HG02678 (cell line): ENCODE measurements around the gene REP15.

Experiments used
- ATAC-seq: cut with Tn5 transposase; IDR thresholded peaks from one replicate; pipeline ENCODE4 v1.9.1; 2021; ENCODE audit warnings: mild to moderate bottlenecking, moderate library complexity; ENCODE audit not compliant: unreplicated experiment

REP15 gene, protein sequence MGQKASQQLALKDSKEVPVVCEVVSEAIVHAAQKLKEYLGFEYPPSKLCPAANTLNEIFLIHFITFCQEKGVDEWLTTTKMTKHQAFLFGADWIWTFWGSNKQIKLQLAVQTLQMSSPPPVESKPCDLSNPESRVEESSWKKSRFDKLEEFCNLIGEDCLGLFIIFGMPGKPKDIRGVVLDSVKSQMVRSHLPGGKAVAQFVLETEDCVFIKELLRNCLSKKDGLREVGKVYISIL

DNA sequence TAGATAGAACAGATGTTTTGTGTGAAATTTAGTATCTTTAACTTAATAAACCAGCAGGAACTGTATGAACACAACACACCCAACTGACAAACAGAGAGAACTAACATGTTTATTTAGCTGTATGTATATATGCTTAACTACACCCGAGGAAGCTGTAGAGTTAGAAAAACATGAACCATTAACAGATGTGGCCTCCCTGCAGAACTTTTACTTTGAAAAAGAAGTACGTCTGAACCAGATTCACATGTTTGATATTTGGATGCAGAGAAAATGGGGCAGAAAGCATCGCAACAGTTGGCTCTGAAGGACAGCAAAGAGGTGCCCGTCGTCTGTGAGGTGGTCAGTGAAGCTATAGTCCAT, at the start of gene REP15:
Gene REP15, plus strand, starts transcription at position 155 of the 360 bp plus-strand sequence. Its CDS starts 116 bp downstream, at position 271.
- ATAC-seq, result no peak

DNA sequence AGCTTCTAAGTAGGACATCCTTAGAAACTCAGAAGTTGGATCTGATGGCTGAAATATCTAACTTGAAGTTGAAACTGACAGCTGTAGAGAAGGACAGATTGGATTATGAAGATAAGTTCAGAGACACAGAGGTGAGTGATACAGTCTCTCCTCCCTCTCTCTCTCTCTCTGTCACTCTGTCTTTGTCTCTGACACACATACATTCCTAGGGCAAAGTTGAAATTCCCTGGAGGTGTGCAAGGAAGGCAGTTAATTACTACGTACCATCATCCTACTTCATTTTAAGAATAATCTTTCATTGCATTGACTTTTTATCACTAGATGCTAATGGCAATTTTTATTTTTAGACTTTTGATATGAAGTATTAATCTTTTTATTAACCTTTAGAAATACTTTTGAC, 46.2 kb upstream of the REP15 start:
- no peak for ATAC-seq

- ATAC-seq, result no peak
Measured at GRCh38 chr12:27651201-27651600, 45.0 kb upstream of the REP15 start.

GRCh38 chr12:27652174-27652763, 44.0 kb upstream of the REP15 start:
- no peak for ATAC-seq

- peak; percentile 57 for ATAC-seq
Measured at GRCh38 chr12:27653661-27654060, 42.6 kb upstream of the REP15 start.

GRCh38 chr12:27655476-27655875, 40.8 kb upstream of the REP15 start:
- peak; percentile 49 for ATAC-seq

DNA sequence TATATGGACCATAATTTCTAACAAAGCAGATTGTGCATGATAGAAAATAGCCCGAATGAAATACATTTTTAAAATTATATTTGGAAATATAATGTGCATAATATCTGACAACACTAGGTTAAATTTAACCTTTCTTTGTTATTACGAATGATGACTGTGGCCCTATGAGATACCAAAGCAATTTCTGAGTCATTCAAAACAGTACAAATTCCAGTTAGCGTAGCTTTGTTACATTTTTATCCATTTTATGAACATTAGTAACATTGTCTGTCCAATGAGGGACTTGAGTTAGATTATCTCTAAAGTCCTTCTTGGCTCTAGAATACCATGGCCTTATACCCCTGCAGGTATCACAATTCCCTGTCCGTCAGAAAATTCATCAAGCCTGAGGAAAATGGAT, 39.0 kb upstream of the REP15 start:
- no peak for ATAC-seq

GRCh38 chr12:27665704-27666103, 30.5 kb upstream of the REP15 start:
- no peak for ATAC-seq

- ATAC-seq, result no peak
Measured at GRCh38 chr12:27666510-27666909, 29.7 kb upstream of the REP15 start.

DNA sequence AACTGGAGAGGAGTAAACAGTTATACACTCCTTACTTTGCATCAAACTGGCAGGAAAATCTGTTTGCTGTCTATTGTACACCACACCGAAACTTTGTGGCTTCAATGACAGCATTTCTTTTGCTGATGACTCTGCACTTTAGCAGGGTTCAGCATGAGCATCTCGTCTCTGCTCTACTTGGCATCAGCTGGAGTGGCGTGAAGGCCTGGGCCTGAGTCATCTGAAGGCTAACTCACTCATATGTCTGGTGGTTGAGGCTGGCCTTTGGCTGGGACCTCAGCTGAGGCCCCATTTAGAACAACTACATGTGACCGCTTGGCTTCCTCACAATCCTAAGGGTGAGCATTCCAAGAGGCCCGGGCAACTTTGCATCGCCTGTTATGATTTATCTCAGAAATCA, 28.7 kb upstream of the REP15 start:
- ATAC-seq, result no peak

- no peak for ATAC-seq
Measured at GRCh38 chr12:27672051-27672450, 24.2 kb upstream of the REP15 start.

DNA sequence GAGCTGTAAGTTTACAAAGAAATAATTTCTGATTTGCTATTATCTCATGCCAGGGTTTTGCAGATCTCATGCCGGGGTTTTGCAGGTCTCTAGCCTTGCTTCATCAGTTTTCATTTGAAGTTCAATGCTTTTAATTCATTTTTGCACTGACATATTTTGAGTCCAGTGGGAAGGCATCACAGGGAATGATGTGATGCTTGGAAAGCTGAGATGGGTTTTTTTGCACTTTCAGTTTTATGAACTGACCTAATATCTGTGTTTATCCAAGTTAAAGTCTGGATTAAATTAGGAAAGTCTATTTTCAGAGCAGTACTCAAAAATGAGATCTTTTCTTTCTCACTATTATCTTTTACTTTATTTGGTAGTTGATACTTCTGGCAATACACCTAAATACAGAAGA, 23.6 kb upstream of the REP15 start:
- ATAC-seq, result no peak

- no peak for ATAC-seq
Measured at GRCh38 chr12:27673101-27673718, 23.0 kb upstream of the REP15 start.

DNA sequence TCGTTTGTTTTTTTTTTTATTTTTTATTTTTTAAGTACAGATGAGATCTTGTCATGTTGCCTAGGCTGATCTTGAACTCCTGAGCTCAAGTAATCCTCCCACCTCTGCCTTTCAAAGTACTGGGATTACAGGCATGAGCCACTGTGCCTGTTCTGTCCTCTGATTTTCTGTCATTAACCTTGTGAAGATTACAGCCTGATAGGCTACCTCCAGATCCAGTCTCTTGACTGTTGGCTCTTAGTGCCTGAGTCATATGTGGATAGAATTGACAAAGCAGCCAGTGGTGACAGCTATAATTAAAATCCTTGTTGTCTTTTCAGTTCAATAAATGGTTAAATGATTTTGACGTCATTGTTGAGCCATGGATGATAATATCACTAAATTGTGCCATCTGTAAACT, 21.3 kb upstream of the REP15 start:
- ATAC-seq, result no peak

DNA sequence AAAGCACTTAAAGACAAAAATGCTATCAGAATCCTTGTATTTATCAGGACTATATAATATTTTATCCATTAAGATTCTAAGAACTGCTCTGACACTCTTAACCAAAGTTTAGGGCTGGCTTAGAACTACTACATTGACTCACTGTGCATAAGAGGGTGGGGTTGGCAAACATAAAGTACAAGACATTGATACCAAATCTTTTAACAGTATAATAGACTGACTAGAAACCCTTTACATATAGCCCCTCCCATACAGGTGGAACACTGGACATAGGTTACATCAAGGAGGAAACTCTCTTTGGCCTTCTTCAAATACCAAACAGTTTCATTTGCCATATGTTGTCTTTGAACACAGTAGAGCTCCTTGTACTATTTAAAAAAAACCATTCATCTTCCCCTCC, 15.6 kb upstream of the REP15 start:
- no peak for ATAC-seq

DNA sequence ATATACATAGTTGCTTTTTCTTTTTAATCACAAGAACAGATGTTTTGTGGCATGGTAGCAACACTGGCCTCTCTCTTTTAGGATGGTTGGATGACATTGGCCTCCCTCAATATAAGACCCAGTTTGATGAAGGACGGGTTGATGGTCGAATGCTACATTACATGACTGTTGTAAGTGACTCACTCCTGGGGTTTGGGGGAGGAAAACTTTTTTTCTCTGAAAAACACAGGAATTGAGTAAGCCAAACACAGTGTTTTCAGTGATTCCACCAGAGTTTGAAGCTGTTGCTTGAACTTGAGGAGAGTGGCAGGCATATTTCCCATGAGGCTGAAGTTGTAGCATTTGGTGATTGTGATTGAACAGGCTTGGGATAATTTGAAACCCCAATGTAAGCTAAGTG, 13.7 kb upstream of the REP15 start:
- no peak for ATAC-seq

GRCh38 chr12:27685274-27685673, 11.0 kb upstream of the REP15 start:
- no peak for ATAC-seq

GRCh38 chr12:27686147-27686546, 10.1 kb upstream of the REP15 start:
- no peak for ATAC-seq

DNA sequence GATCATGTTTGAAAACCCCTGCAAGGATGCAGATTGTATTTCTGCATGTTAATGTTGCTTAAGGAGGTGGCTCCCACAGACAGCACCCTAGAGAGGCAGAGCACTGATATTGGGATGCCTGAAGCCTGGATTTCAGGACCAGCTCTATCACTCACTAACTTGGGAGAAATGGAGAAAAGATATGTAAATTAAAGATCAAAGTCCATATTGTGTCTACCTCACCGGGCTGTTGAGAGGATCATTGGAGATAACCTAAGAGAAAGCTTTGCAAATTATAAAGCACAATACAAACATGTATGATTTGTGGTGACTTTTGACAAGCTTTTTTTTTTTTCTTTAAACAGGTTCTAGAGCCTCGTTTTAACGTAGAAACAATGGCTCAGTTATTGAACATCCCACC, 7.6 kb upstream of the REP15 start:
- no peak for ATAC-seq

GRCh38 chr12:27689558-27690180, 6.6 kb upstream of the REP15 start:
- no peak for ATAC-seq

DNA sequence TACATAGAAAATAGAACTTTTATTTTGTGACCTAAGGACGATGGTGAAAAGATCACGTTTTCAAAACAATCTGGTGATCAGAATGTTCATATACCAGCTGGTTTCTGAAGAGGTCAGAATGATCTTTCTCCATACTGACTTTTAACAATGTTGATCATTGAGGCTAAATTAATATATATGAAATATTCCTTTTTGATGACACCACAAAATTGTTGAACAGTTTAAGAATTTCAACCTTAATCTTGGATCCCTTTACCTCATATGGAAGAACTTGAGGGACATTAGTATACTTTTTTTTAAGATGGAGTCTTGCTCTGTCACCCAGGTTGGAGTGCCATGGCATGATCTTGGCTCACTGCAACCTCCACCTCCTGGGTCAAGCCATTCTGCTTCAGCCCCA, 2.8 kb upstream of the REP15 start:
- no peak for ATAC-seq
